Osteocyte (in vitro differentiated cells): ENCODE results near the gene SPEG. TPM values are rescaled to one million over a fixed set of nuclear protein-coding genes. Genes with fewer than 3 reads are reported as not detected.
A peak's percentile ranks its signal among the peaks of the same experiment; 100 is the strongest.

ENCODE experiments used
- DNase-seq: peaks from one replicate; pipeline ENCODE4 v3.0.0; 2021; ENCODE audit warnings: mixed read lengths; ENCODE audit not compliant: unreplicated experiment; ENCODE audit errors: extremely low spot score
- H3K27ac Mint-ChIP-seq: one replicate; pipeline ENCODE4 v1.8.0; 2021; ENCODE audit warnings: mild to moderate bottlenecking, mixed read lengths; ENCODE audit not compliant: unreplicated experiment
- H3K27me3 Mint-ChIP-seq: one replicate; pipeline ENCODE4 v1.8.0; 2021; ENCODE audit warnings: mixed read lengths; ENCODE audit not compliant: unreplicated experiment
- H3K36me3 Mint-ChIP-seq: one replicate; pipeline ENCODE4 v1.8.0; 2021; ENCODE audit warnings: mixed read lengths; ENCODE audit not compliant: unreplicated experiment
- H3K4me1 Mint-ChIP-seq: one replicate; pipeline ENCODE4 v1.8.0; 2021; ENCODE audit warnings: mixed read lengths; ENCODE audit not compliant: unreplicated experiment
- H3K4me3 Mint-ChIP-seq: one replicate; pipeline ENCODE4 v1.8.0; 2021; ENCODE audit warnings: mild to moderate bottlenecking, moderate library complexity, mixed read lengths; ENCODE audit not compliant: unreplicated experiment
- H3K9me3 Mint-ChIP-seq: one replicate; pipeline ENCODE4 v1.8.0; 2021; ENCODE audit warnings: mixed read lengths; ENCODE audit not compliant: unreplicated experiment
- CTCF ChIP-seq: fragments of 200-600 bp; sonication (generic); IDR thresholded peaks from 2 replicates; pipeline ENCODE4 v1.5.0; 2021; ENCODE audit warnings: antibody characterized with exemption, mild to moderate bottlenecking, moderate library complexity
- total RNA-seq: library from RNA; stranded (reverse); gene quantifications from 2 replicates; pipeline ENCODE4 v1.2.1, GENCODE V29; 2021

The SPEG gene
- total RNA-seq, 1 donor from 2014 or later, result 30.3 TPM

DNA sequence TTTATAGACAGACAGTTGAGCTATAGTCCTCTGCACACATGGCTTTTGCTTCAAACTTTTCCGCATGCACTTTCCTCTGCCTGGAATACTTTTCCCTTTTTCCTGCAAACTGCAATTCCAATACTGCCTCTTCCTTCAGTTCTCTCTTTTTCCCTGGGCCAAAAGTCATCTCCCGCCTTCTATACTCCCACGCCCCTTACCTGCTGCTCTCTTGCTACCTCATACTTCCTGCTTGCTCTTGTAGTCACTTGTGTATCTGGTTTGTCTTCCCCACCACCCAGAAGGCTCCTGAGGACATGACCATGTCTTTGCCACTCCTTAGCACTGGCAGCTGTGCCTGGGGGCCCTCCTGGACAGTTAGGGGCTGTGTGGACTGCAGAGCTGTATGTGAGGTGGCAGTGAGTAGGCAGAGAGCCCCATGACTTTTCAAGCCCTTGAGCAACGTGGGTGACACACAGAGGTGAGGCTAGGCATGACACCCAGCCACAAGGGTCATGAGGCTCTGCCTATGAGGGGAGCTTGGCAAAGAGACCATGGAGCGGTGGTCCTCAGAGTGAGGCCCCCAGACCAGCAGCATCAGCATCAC, 23.2 kb downstream of the SPEG start:
- H3K9me3 Mint-ChIP-seq, result no peaks in the 10 kb centered on the region
- H3K4me1 Mint-ChIP-seq, result peaks cover 42% of the 10 kb centered on the region
- H3K4me3 Mint-ChIP-seq, result no peak overlapping the region
- DNase-seq, result no peak
- H3K36me3 Mint-ChIP-seq, result no peaks in the 10 kb centered on the region
- H3K27me3 Mint-ChIP-seq, result no peaks in the 10 kb centered on the region
- no peak for TF ChIP-seq CTCF
- H3K27ac Mint-ChIP-seq, result no peak overlapping the region

DNA sequence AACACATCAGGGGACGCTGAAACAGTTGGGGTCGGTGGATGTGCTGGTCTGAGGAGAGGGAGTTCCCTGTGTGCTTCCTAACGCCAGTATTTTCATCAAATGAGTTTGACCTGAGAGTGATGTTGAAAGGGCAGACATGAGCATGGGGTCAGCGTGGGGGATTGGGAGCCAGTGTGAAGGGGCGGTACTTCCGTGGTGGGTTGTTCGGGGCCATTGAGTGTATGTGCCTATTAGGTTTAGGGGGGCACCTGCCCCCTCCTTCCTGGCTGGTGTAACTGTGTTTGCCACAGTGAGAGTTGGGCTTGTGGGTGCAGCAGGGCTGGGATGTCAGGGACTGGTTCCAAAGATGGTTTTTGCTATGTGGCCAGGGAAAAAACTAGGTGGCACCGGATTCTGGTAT, 24.4 kb downstream of the SPEG start:
- Mint-ChIP-seq H3K27ac (peak overlapping the region; percentile 78), H3K9me3 (no peaks in the 10 kb centered on the region), H3K27me3 (no peaks in the 10 kb centered on the region), H3K4me1 (peaks cover 31% of the 10 kb centered on the region), H3K4me3 (no peak overlapping the region), H3K36me3 (no peaks in the 10 kb centered on the region)
- DNase-seq, result no peak
- no peak for TF ChIP-seq CTCF

DNA sequence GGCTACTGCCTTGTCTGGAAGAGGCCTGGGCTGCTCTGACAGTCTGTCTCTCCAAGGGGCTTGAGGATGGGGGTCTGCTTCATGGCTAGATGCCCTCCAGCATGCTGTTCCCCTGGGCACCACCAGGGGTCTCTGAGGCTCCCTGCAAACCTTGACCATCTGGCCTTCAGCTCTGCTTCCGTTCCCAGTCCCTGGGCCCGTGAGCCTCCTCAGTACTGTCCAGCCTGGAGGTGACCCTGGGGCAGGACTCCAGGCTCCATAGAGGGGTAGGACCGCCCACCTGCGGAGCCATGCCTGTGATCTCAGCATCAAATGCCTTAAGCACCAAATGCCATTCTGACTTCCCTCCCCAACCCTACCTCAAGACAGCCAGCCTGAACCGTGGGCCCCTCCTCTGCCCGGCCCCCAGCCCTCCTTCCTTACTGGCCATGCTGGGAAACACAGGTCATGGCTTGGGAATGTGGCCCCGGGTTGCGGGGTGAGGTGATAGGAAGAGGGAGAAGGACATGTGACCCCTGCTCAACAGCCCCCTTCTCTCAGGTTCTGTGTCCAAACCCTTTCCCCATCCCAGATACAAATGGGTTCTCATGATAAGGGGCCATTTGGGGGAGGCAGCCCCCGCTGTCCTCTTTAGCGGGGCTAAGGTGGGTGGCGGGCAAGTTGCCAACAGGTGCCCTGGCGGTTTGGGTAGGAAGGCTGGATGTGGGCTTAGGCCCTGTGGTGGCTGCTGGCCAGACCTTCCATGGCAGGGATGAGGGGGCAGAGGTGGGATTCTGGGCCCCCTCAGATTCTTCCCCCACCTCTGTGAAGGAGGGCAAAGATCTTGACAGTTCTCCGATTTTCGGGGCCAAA, 25.0 kb downstream of the SPEG start:
- Mint-ChIP-seq H3K4me1 (peaks cover 27% of the 10 kb centered on the region), H3K27me3 (no peaks in the 10 kb centered on the region), H3K4me3 (no peak overlapping the region), H3K27ac (peak overlapping the region; percentile 78), H3K36me3 (no peaks in the 10 kb centered on the region), H3K9me3 (no peaks in the 10 kb centered on the region)
- peak; percentile 84 for TF ChIP-seq CTCF
- no peak for DNase-seq

DNA sequence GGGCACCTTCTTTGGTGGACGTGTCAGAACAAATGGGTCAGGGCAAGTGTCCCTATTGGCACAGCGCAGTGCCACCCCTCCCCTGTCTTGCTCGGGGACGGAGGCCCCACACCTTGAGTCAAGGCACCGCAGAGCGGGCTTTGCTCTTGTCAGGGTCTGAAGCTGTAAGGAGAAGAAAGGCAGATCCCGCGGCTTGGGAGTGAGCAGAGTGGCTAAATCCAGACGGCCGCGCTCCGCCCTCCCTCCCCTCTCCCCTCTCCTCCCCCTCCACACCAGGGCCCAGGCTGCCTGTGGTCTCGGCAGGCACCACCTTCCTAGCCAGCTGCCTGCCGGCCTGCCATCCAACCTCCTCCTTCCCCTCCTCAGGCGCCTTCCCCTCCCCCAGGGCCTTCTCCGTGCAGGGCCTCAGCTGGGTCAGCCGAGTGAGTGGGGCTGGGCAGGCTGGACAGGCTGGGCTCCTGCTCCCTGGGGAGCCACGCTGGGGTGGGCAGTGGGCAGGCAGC, 25.8 kb downstream of the SPEG start:
- no peak for TF ChIP-seq CTCF
- H3K4me1 Mint-ChIP-seq, result peaks cover 27% of the 10 kb centered on the region
- peak overlapping the region; percentile 78 for H3K27ac Mint-ChIP-seq
- H3K9me3 Mint-ChIP-seq, result no peaks in the 10 kb centered on the region
- DNase-seq, result peak; percentile 95
- H3K4me3 Mint-ChIP-seq, result peak overlapping the region; percentile 22
- H3K27me3 Mint-ChIP-seq, result no peaks in the 10 kb centered on the region
- no peaks in the 10 kb centered on the region for H3K36me3 Mint-ChIP-seq

DNA sequence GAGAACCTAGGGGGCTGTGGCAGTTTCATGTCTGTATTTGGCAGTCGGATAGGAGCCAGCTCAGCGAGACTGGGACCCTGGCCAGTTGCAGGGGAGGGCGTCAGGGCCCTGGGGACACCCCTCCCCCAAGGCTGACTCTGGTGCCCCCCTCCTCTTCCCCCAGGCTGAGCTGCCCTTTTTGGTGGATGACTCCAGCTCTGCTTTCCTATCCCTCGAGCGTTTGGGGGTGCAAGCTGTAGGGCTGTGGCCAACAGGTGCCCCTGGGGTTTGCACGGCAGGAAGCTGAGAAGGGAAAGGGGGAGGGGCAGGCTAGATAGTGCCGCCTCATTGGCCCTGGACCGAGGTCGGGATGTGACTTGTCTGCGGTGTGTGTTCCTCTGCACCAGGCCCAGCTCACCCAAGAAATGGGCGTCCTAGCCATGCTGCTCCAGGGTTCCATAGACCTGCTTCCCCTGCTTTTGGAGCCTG, 26.4 kb downstream of the SPEG start:
- Mint-ChIP-seq H3K4me3 (no peak overlapping the region), H3K27me3 (no peaks in the 10 kb centered on the region), H3K36me3 (no peaks in the 10 kb centered on the region), H3K9me3 (no peaks in the 10 kb centered on the region), H3K4me1 (peaks cover 27% of the 10 kb centered on the region), H3K27ac (peak overlapping the region; percentile 78)
- TF ChIP-seq CTCF, result no peak
- no peak for DNase-seq
